HEK293 (cell line): Measurements from ENCODE around the gene SPDL1.

Experiments used
- CTCF ChIA-PET: fragments of 350-600 bp; formaldehyde crosslinking; extraction: SDS; loops from one replicate; lab custom pipeline; 2021; ENCODE audit warnings: antibody characterized with exemption; lab: Yijun Ruan, JAX
- POLR2A ChIA-PET: fragments of 300-600 bp; formaldehyde crosslinking; extraction: SDS; loops from one replicate; lab custom pipeline; 2020; ENCODE audit warnings: antibody characterized with exemption, inconsistent platforms; lab: Yijun Ruan, JAX
- H3K27ac ChIP-seq: fragments of 200-500 bp; sonication (Bioruptor generic); 2 replicates; pipeline ENCODE4 v1.5.1; 2014; ENCODE audit warnings: low read depth, low read length, control low read depth, inconsistent platforms; ENCODE audit errors: extremely low read depth
- H3K36me3 ChIP-seq, 2 experiments: fragments of 200-500 bp in 1 of 2; sonication (Bioruptor generic) in 1 of 2; 1 replicate in 1 of 2; 2 replicates in 1 of 2; pipeline ENCODE4 v1.5.1; 2014 to 2017; ENCODE audit warnings: inconsistent platforms in 2 of 2, low read length in 2 of 2; ENCODE audit not compliant: control insufficient read depth in 2 of 2, insufficient read depth in 1 of 2
- H3K4me1 ChIP-seq: fragments of 200-500 bp; sonication (Bioruptor generic); 2 replicates; pipeline ENCODE4 v1.5.1; 2014; ENCODE audit warnings: mild to moderate bottlenecking, low read length, inconsistent platforms; ENCODE audit not compliant: control insufficient read depth, insufficient read depth
- H3K4me3 ChIP-seq: 2 replicates; pipeline ENCODE4 v1.5.1; 2011; ENCODE audit warnings: low read depth, mild to moderate bottlenecking, control low read depth, low read length, moderate library complexity
- H3K9me3 ChIP-seq: fragments of 200-500 bp; sonication (Bioruptor generic); 2 replicates; pipeline ENCODE4 v1.5.1; 2014; ENCODE audit warnings: low read depth, low read length, inconsistent platforms; ENCODE audit not compliant: control insufficient read depth, insufficient read depth
- ELK4 ChIP-seq: IDR thresholded peaks from 2 replicates; pipeline ENCODE4 v1.6.1; 2011; ENCODE audit warnings: mild to moderate bottlenecking, low read depth, low read length, borderline replicate concordance
- KLF1 ChIP-seq: fragments of 450-650 bp; formaldehyde crosslinking; IDR thresholded peaks from 2 replicates; pipeline ENCODE4 v1.5.1; 2016; ENCODE audit warnings: missing biosample characterization, missing genetic modification characterization
- KLF10 ChIP-seq: fragments of 450-650 bp; IDR thresholded peaks from 2 replicates; pipeline ENCODE4 v1.5.1; 2018; ENCODE audit warnings: missing biosample characterization, mild to moderate bottlenecking, missing genetic modification characterization
- KLF16 ChIP-seq: fragments of 450-650 bp; formaldehyde crosslinking; IDR thresholded peaks from 2 replicates; pipeline ENCODE4 v1.5.1; 2017; ENCODE audit warnings: missing biosample characterization, missing genetic modification characterization
- KLF8 ChIP-seq: fragments of 450-650 bp; formaldehyde crosslinking; IDR thresholded peaks from 2 replicates; pipeline ENCODE4 v1.5.1; 2016; ENCODE audit warnings: missing biosample characterization, missing genetic modification characterization
- REST ChIP-seq: fragments of 450-650 bp; formaldehyde crosslinking; IDR thresholded peaks from 2 replicates; pipeline ENCODE4 v1.5.1; 2016; ENCODE audit warnings: missing biosample characterization, missing genetic modification characterization
- TRIM28 ChIP-seq: IDR thresholded peaks from 2 replicates; pipeline ENCODE4 v1.6.1; 2011; ENCODE audit warnings: low read length, control low read depth, borderline replicate concordance
- ZBTB10 ChIP-seq: fragments of 450-650 bp; formaldehyde crosslinking; IDR thresholded peaks from 2 replicates; pipeline ENCODE4 v1.5.1; 2016; ENCODE audit warnings: missing biosample characterization, missing genetic modification characterization
- ZBTB21 ChIP-seq: fragments of 450-650 bp; formaldehyde crosslinking; IDR thresholded peaks from 2 replicates; pipeline ENCODE4 v1.5.1; 2017; ENCODE audit warnings: missing biosample characterization, missing genetic modification characterization
- ZBTB48 ChIP-seq: fragments of 450-650 bp; formaldehyde crosslinking; IDR thresholded peaks from 2 replicates; pipeline ENCODE4 v1.5.1; 2016; ENCODE audit warnings: missing biosample characterization, missing genetic modification characterization
- ZEB2 ChIP-seq: fragments of 450-650 bp; formaldehyde crosslinking; IDR thresholded peaks from 2 replicates; pipeline ENCODE4 v1.5.1; 2016; ENCODE audit warnings: missing biosample characterization, missing genetic modification characterization
- ZFP37 ChIP-seq: fragments of 450-650 bp; formaldehyde crosslinking; IDR thresholded peaks from 2 replicates; pipeline ENCODE4 v1.5.1; 2016; ENCODE audit warnings: missing biosample characterization, missing genetic modification characterization
- ZNF112 ChIP-seq: fragments of 450-650 bp; formaldehyde crosslinking; IDR thresholded peaks from 2 replicates; pipeline ENCODE4 v1.5.0; 2017; ENCODE audit warnings: missing biosample characterization, missing genetic modification characterization
- ZNF138 ChIP-seq: fragments of 450-650 bp; formaldehyde crosslinking; IDR thresholded peaks from 2 replicates; pipeline ENCODE4 v1.5.1; 2016; ENCODE audit warnings: missing biosample characterization, missing genetic modification characterization, borderline replicate concordance
- ZNF146 ChIP-seq: fragments of 450-650 bp; formaldehyde crosslinking; IDR thresholded peaks from 2 replicates; pipeline ENCODE4 v1.5.1; 2016; ENCODE audit warnings: missing biosample characterization, missing genetic modification characterization
- ZNF16 ChIP-seq: fragments of 450-650 bp; formaldehyde crosslinking; IDR thresholded peaks from 2 replicates; pipeline ENCODE4 v1.5.1; 2016; ENCODE audit warnings: low read depth, missing biosample characterization, missing genetic modification characterization
- ZNF239 ChIP-seq: fragments of 450-650 bp; formaldehyde crosslinking; IDR thresholded peaks from 2 replicates; pipeline ENCODE4 v1.5.1; 2016; ENCODE audit warnings: missing biosample characterization, missing genetic modification characterization
- ZNF335 ChIP-seq: fragments of 450-650 bp; formaldehyde crosslinking; conservative IDR thresholded peaks from 2 replicates; pipeline ENCODE4 v1.5.1; 2016; ENCODE audit warnings: missing biosample characterization, missing genetic modification characterization
- ZNF423 ChIP-seq: fragments of 450-650 bp; formaldehyde crosslinking; IDR thresholded peaks from 2 replicates; pipeline ENCODE4 v1.5.1; 2016; ENCODE audit warnings: missing biosample characterization, missing genetic modification characterization
- ZNF510 ChIP-seq: fragments of 450-650 bp; formaldehyde crosslinking; IDR thresholded peaks from 2 replicates; pipeline ENCODE4 v1.5.1; 2018; ENCODE audit warnings: mild to moderate bottlenecking, missing genetic modification characterization, missing biosample characterization; ENCODE audit not compliant: insufficient replicate concordance
- ZNF623 ChIP-seq: fragments of 450-650 bp; formaldehyde crosslinking; IDR thresholded peaks from 2 replicates; pipeline ENCODE4 v1.5.1; 2016; ENCODE audit warnings: missing biosample characterization, missing genetic modification characterization
- TF ChIP-seq, protein P1 (sequence below): fragments of 450-650 bp; IDR thresholded peaks from 2 replicates; pipeline ENCODE4 v1.5.1; 2018; ENCODE audit warnings: missing biosample characterization, missing genetic modification characterization

The SPDL1 gene

GRCh38 chr5:169641253-169641652 lies 57.7 kb downstream of the SPDL1 start:
- POLR2A ChIA-PET: no interaction called here
- Histone ChIP-seq H3K36me3 (no peaks in the 10 kb centered on the region), H3K9me3 (no peaks in the 10 kb centered on the region), H3K4me3 (no peak overlapping the region), H3K4me1 (no peaks in the 10 kb centered on the region), H3K27ac (no peak overlapping the region)
- CTCF ChIA-PET: no interaction called here
- TF ChIP-seq ZNF623 (tag by site-specific recombination) (no peak), ZNF239 (tag by site-specific recombination) (no peak), REST (tag by site-specific recombination) (peak; percentile 93), ZNF335 (tag by site-specific recombination) (no peak)

GRCh38 chr5:169646856-169647255 lies 63.3 kb downstream of the SPDL1 start:
- H3K9me3 ChIP-seq: no peaks in the 10 kb centered on the region
- H3K36me3 ChIP-seq: no peaks in the 10 kb centered on the region
- no peak overlapping the region for H3K4me3 ChIP-seq
- CTCF ChIA-PET: no interaction called here
- no peak overlapping the region for H3K27ac ChIP-seq
- H3K4me1 ChIP-seq: no peaks in the 10 kb centered on the region
- TF ChIP-seq ZBTB10 (tag by site-specific recombination): no peak
- TF ChIP-seq, protein P1, sequence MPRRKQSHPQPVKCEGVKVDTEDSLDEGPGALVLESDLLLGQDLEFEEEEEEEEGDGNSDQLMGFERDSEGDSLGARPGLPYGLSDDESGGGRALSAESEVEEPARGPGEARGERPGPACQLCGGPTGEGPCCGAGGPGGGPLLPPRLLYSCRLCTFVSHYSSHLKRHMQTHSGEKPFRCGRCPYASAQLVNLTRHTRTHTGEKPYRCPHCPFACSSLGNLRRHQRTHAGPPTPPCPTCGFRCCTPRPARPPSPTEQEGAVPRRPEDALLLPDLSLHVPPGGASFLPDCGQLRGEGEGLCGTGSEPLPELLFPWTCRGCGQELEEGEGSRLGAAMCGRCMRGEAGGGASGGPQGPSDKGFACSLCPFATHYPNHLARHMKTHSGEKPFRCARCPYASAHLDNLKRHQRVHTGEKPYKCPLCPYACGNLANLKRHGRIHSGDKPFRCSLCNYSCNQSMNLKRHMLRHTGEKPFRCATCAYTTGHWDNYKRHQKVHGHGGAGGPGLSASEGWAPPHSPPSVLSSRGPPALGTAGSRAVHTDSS (tag by site-specific recombination): no peak
- no peak for TF ChIP-seq KLF8 (tag by site-specific recombination)
- TF ChIP-seq ZNF138 (tag by site-specific recombination): no peak
- POLR2A ChIA-PET: no interaction called here

DNA sequence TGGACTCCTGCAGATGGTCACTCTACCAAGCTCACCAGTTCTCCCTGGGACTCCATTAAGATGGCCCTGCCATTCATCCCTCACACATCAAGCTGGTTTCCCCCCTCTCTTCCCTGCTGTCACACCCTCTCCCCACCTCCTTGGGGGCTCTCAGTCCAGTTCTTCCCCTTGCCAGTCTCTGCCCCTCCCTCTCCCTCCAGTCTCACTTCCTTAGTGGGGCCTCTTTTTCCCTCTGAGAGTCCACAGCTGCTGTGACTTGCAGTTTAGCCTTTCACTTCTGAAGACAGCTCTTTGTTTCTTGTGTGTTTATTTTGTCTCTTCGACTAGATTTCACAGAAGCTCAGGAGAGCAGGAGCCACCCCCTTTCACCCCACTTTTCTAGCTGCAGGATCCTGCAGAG lies 64.0 kb downstream of the SPDL1 start:
- H3K9me3 ChIP-seq: no peaks in the 10 kb centered on the region
- H3K4me1 ChIP-seq: no peaks in the 10 kb centered on the region
- CTCF ChIA-PET: interaction anchor here (0.7 kb wide), 1 partner anchor 101 kb away, joined by 4 read pairs; no protein-coding TSS in a partner anchor
- no peak overlapping the region for H3K27ac ChIP-seq
- no peaks in the 10 kb centered on the region for H3K36me3 ChIP-seq
- POLR2A ChIA-PET: no interaction called here
- H3K4me3 ChIP-seq: no peak overlapping the region
- no peak for TF ChIP-seq ZNF112 (tag by site-specific recombination)
- no peak for TF ChIP-seq ZBTB48
- no peak for TF ChIP-seq KLF1 (tag by site-specific recombination)
- TF ChIP-seq KLF10: no peak
- no peak for TF ChIP-seq TRIM28
- no peak for TF ChIP-seq ELK4
- no peak for TF ChIP-seq ZFP37 (tag by site-specific recombination)
- no peak for TF ChIP-seq ZNF423
- TF ChIP-seq KLF16: no peak
- no peak for TF ChIP-seq ZNF146 (tag by site-specific recombination)
- TF ChIP-seq KLF8 (tag by site-specific recombination): no peak
- no peak for TF ChIP-seq ZNF16 (tag by site-specific recombination)
- no peak for TF ChIP-seq ZEB2 (tag by site-specific recombination)
- TF ChIP-seq ZNF510 (tag by site-specific recombination): no peak
- no peak for TF ChIP-seq ZBTB21
